GM19099 (cell line): ENCODE measurements around the gene EPHA5.

ENCODE experiments used
- POLR2A ChIP-seq: IDR thresholded peaks from 3 replicates; pipeline ENCODE4 v1.6.1; 2011; ENCODE audit warnings: low read depth; ENCODE audit not compliant: insufficient read length; ENCODE audit errors: extremely low read depth

EPHA5 gene

DNA sequence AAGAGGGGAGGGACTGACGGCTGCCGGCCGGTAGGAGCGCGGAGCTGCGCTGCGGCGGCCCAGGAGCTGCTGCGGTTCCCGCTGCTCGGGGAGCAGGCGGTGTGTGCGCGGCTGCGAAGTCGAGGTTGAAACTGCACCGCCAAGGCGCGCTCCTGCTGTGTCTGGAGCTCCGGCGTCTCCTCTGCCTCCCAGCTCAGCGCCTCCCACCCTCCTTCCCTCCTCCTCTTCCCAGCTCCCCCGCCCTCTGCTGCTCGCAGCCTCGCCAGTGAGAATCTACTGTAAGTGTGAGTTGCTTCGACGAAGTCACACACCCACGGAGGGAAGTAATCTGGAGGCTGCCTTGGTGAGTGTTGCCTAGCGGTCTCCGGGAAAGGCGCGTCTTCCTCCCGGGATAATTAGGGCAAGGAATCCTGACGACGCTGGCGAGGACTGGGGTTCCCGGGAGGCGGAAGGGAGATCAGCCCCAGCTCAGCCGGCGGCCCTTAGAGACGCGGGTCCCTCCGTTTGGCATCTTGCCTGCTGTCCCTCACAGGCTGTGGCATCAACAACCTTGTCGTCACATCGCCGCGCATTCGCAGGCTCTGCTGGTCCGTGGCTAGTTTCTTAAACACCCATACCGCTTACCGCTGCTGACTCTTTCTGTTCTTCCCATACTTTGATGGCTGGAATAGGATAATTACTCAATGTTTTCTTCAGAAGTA lies at the start of gene EPHA5:
Gene EPHA5 (minus strand): TSS at position 159 of the 701 bp plus-strand sequence. CDS start 747 bp downstream, outside the sequence.
- TF ChIP-seq POLR2A, result no peak

GRCh38 chr4:65719635-65720034 lies 49.3 kb upstream of the EPHA5 start:
- no peak for TF ChIP-seq POLR2A

DNA sequence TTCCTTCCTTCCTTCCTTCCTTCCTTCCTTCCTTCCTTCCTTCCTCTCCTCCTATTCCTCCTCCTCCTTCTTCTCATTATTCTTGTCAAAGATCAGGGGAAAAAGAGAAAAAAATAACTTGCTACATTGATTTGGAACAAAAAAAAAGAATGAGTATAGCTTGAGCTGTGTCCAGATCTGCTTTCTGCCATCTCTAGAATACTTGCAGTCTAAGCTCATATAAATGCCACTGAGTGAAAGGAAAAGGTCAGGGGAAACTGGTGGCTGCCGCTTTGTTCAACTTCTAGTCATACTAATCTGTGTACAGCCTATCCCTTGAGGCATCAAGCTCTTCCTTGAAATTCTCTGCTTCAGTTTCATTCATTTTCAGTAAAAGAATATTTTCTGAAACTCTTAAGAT lies 28.3 kb upstream of the EPHA5 start:
- no peak for TF ChIP-seq POLR2A

DNA sequence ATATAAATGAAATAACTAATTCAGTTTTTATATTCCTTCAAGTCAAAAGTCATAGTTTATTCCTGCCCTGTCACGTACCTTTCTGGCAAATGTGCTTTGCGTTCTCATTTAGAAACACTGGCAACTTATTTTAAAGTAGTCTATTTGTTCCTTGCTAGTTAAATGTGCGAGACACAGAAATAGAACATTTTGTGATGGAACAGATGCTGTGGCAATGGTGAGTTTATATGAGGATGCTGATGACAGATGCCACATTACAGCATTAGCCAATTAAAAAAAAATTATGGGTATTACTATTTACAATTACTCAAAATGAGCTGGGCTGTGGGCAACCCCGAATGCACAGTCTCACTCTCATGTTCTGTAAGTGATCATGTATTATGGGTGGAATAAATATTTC lies 26.1 kb upstream of the EPHA5 start:
- TF ChIP-seq POLR2A, result no peak

DNA sequence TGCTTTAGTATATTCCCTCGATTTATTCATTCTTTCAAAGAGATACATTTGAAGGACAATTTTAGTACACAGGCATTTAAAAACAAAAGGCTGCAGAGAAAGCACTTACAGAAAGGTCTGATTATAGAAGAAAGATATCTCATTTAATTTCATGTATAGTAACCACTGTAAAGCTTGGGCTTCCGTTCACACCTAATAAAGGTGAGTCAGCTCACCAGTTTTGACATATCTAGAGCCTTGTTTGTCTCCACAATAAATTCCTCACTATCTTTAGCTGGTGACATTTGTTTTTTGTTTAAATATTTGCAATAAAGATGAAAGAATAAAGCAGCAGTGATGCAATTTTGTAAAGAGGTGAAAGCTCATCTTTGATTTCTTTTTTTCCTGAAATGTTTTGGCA lies 1.1 kb upstream of the EPHA5 start:
- no peak for TF ChIP-seq POLR2A

- TF ChIP-seq POLR2A, result no peak
Measured at GRCh38 chr4:65670020-65670330, 314 bp downstream of the EPHA5 start.

- TF ChIP-seq POLR2A, result no peak
Measured at GRCh38 chr4:65669111-65670019, 924 bp downstream of the EPHA5 start.

- no peak for TF ChIP-seq POLR2A
Measured at GRCh38 chr4:65668201-65669089, 1.8 kb downstream of the EPHA5 start.

- no peak for TF ChIP-seq POLR2A
Measured at GRCh38 chr4:65667506-65668041, 2.7 kb downstream of the EPHA5 start.

- no peak for TF ChIP-seq POLR2A
Measured at GRCh38 chr4:65665771-65666523, 4.3 kb downstream of the EPHA5 start.

DNA sequence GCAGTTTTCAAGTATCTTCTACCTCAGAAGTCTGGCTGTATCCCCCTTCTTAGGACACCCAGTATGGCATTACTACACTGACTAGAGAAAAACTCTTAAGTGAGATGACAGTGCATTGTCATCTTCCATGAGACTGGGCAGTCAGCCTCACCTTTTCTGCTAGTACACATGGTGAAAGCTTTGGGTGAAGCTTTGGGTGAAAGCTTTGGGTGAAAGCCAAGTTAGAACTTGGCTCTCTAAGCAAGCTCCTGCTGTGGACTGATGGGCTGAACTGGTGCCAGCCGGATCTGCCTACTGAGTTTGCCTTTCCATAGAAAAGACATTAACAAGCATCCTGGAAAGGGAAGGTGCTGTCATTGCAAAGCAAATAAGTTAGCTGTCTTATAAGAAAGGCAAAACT lies 8.8 kb downstream of the EPHA5 start:
- TF ChIP-seq POLR2A, result no peak

- TF ChIP-seq POLR2A, result no peak
Measured at GRCh38 chr4:65658117-65658516, 12.2 kb downstream of the EPHA5 start.

DNA sequence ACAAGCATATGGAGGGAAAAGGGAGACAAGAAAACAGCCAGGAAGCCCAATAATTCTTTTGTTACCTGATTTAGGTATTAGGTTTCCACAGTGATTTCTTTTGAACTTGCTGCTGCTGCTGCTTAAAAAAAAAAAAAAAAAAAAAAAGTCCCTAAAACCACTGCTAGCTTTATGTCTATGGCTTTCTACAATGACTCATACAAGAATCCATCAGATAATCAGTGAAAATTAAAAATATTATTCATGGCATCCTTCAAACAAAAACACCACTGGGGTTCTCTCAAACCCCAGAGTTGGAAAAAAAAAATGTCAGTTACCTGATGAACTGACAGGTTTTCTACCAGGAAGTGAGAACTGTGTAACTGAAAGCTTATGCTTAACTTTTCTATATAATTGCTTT lies 14.3 kb downstream of the EPHA5 start:
- no peak for TF ChIP-seq POLR2A

GRCh38 chr4:65654976-65655375 lies 15.3 kb downstream of the EPHA5 start:
- TF ChIP-seq POLR2A, result no peak

DNA sequence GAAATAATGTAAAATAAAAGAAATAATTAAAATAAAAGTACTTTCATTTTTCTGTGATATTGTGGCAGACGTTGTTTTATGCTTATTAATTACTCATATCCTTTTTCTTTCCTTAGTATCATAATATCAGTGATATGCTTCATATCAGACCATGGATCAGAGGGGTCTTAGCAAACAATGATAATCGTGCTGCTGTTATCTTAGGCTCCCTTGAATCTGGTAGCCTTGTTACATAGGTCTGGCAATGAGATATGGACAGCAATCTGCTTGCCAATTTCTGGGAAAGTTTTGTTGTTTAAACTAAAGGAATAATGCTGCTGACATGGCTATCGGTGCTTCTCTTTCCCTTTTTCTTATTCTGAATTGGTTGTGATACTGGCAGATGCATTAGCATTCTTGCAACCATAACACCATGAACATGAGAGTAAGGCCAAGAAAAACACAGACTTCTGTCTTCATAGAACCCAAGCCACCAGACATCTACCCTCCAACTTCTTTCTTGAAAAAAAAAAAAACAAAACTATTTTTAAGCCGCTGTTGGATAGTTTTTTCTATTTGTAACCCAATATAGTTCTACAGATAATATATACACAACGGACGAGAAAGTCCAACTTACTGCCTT lies 16.4 kb downstream of the EPHA5 start:
- no peak for TF ChIP-seq POLR2A

DNA sequence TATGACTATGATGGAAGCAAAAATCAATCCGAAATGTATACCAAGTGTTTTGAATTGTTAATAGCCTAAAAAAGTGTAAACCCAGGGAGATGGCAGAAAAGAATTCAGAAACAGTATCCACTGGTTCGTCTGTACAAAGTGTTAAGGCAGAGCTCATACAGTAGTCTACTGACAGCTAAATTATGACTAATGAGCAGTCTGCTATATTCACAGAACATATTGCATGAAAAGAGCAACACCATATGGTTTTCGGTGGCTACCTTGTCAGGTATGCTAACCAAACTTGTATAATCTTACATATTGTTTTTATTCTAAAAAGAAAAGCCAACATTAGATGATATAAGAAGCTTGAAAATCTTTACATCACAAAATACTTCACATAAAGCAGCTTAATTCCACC lies 18.5 kb downstream of the EPHA5 start:
- no peak for TF ChIP-seq POLR2A
